Inflammatory macrophage treated with lipopolysaccharide for 4 hours (primary cell): ENCODE measurements around the gene MAP2K2.
"Not testable (repeated sequence)": the region's sequence is repeated elsewhere in the genome, so short reads cannot be mapped to it uniquely, and the experiment has no call there.

ENCODE experiments used
- DNase-seq: peaks from one replicate; pipeline ENCODE4 v3.0.0-alpha.2; 2020

MAP2K2 gene

DNA sequence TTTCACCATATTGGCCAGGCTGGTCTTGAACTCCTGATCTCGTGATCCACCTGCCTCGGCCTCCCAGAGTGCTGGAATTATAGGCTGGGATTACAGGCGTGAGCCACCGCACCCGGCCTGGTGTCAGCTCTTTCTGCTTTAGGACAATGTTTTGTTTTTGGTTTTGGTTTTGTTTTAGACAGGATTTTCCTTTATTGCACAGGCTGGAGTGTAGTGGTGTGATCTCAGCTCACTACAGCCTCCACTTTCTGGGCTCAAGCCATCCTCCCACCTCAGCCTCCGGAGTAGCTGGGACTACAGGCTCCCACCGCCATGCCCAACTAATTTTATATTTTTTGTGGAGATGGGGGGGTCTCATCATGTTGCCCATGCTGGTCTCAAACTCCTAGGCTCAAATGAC, 5.1 kb upstream of the MAP2K2 start:
- DNase-seq = peak; percentile 89

GRCh38 chr19:4127322-4127721, 3.4 kb upstream of the MAP2K2 start:
- DNase-seq = not testable (repeated sequence)

DNA sequence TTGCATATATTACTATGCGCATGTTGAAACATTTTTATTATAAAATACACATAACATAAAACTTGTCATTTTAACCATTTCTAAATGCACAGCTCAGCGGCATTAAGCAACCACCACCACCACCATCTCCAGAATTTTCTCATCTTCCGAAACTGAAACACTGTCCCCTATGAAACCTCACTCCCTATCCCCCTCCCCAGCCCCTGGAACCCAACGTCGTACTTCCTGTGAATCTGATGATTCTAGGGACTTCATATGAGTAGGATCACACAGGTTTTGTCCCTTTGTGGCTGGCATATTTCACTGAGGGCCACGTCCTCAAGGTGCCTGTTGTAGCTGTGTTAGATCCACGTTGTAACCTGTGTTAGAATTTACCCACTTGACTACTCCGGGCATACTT, 716 bp upstream of the MAP2K2 start:
- peak; percentile 29 for DNase-seq

DNA sequence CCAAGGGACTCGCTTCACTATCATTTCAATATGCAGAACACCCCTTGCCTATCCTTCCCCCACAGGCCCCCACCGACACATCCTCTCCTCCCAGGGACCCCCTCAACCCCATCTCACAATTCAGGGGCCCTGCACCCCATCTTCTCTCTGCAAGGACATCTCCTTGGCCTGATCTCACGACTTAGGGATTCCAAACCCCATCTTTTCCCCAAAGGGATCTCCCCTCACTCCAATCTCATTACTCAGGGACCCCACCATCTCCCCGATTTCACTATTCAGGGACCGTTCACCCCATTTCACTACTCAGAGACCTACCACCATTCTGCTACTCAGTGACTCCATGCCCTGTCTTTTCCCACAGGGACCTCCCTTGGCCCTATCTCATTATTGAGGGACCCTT, 1.4 kb downstream of the MAP2K2 start:
- DNase-seq = no peak

GRCh38 chr19:4121815-4122214, 2.1 kb downstream of the MAP2K2 start:
- DNase-seq = no peak

DNA sequence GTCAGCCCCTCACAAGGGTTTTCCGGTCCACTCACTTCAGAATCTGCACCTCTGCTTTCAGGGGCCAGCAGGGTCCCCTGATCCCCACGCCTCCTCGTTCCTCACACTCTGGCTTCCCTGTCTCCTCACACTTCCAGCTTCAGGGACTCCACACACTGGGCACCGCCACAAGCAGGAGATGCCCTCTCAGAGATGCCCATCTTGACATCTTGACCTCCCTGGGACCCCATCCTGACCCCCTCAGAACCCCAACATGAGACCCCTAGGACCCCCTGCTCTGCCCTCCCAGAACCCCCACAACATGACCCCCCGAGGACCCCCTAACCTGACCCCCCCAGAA, 2.7 kb downstream of the MAP2K2 start:
- DNase-seq = no peak

GRCh38 chr19:4120559-4121272, 3.2 kb downstream of the MAP2K2 start:
- no peak for DNase-seq

DNA sequence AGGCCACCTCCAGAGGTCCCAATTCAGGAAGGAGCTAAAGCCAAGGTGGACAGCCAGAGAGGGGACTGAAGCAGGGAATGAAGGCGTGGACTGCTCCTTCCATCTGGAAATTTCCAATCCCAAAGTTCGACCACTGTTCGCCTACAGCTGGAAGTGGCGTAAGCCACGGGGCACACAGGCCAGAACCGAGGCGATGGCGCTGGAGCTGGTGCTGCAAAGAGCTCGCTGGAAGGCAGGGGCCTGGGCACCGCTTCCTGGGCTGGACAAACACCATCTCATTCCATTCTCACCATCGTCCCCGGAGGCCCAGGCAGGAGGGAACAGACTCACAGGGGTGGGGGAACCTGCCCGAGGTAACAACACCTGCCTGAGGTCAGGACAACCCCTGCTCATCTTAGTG, 4.2 kb downstream of the MAP2K2 start:
- no peak for DNase-seq

DNA sequence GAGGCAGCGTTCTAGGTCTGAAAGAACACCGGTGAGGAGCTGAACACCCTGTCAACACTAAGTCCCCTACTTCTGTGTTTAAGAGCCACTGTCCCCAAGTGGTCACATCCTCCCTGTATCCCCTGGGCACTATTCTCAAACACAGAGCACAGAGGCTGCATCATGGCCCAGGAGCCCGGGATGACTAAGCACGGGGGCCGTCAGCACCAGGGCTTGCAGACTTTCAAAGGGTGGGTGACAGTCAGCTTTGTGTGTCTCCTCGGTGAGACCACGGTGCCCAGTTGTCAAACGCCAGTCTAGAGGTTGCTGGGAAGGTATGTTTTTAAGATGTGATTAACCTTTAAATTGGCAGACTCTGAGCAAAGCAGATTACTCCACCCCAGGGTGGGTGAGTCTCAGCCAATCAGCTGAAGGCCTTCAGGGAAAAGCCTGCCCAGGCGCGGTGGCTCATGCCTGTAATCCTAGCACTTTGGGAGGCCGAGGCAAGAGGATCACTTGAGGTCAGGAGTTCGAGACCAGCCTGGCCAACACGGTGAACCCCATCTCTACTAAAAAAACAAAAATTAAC, 8.0 kb downstream of the MAP2K2 start:
- no peak for DNase-seq

- peak; percentile 60 for DNase-seq
Measured at GRCh38 chr19:4115050-4115817, 8.7 kb downstream of the MAP2K2 start.

GRCh38 chr19:4114181-4114580, 9.7 kb downstream of the MAP2K2 start:
- DNase-seq = no peak

DNA sequence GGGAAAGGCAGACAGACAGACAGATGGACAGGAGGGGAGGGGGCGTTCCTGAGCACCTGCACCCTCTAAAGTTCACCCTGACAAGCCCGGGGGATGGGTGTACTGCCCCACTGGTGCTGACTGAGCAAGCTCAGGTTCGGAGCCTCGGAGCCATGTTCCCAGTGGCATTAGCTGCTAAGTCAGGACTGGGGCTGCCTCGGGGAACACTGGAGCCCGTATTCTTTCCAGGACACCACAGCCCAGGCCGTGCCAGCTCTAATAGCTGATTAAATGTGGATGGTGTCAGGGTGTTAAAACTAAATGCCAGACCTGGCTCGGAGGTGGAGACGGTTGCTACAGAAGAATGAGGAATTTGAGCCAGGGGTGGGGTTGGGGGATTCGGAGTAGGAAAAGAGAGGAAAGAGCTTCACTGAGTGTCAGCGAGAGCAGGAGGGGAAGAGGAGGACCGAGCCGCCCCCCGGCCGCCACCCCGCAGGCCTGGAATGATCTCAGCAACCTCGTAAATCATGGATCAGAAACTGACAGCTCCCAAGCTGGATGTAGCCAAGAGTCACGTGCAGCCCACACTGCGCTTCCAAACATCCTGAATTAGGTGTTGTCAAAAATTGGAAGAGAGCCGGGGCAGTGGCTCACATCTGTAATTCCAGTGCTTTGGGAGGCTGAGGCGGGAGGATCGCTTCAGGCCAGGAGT, 10.4 kb downstream of the MAP2K2 start:
- DNase-seq = no peak

DNA sequence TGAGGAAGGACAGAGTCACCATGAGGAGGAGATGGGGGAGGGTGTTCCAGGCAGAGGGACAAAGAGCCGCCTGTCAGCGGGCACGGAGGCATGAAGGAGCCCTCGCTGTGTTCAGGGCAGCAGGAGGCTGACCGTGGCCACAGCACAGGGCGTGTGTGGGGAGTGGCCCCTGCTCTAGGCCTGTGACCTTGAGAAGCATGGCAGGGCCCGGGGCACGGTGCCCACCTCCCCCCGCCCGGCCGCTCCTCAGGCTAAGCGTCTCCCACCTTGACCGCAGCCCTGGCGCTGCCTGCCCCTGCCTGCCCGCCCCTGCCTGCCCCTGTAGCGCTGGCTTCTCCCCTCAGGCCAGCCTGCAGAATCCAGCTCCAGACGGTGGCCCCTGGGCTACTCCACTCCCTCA, 11.6 kb downstream of the MAP2K2 start:
- DNase-seq = no peak

DNA sequence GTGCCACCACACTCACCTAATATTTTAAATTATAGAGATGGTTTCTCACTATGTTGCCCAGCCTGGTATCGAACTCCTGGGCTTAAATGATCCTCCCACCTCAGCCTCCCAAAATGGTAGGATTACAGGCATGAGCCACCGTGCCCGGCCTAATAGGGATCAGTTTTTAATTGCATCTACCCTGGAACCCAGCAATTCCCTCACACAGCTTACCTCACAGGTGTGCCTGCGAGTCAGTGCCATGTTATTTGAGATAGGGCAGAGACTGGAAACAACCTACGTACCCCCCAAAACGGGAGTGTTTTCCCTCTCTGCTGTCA, 14.3 kb downstream of the MAP2K2 start:
- no peak for DNase-seq

- peak; percentile 12 for DNase-seq
Measured at GRCh38 chr19:4108767-4109625, 14.9 kb downstream of the MAP2K2 start.

DNA sequence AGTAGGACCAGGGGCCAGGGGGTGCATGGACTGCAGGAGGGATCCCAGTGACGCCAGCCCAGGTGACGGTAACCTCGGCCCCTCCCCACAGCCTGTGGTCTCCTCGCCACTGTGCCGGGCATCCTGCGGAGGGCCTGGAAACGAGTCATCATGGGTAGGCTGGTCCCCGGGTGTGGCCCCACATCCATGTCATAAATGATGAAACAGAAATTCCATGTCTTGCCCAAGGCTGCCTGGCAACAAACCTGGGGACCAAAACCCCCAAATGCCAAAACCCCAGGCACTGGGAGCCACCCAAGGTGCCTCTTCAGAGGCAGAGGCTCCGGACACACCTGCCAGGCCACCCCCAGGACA, 20.9 kb downstream of the MAP2K2 start:
- DNase-seq = peak; percentile 57

DNA sequence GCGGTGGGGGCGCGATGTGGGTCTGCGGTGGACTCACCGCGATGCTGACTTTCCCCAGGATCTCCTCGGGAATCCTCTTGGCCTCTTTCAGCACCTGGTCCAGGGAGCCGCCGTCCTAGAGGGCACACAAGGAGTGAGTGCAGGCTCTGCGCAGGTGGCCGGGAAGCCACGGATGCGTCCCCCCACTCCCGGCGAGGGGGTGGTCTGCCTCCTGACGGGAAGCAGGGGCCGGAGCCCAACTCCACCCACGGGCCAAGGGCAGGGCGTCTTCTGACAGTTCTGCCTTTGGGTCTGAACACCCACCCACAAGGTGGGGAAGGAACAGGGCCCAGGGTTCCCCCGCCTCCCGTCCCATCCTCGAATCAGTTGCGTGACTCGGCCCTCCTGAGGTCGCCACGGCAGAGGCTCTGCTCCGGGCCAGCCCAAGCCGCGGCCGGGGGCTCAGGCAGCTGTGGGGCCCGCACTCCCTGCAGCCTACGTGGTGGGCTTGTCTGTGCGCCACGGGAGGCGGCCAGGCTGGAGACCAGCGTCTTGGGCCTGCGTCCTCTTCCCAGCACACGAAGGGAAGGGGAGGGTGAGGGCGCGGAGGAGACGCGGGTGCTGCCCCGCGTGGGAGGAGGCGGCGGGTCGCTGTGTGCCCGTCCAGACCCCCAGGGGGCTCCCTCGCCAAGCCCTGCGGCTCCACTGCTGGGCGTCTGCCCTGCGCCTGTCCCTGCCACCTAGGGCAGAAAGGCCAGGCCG, 21.4 kb downstream of the MAP2K2 start:
- no peak for DNase-seq

DNA sequence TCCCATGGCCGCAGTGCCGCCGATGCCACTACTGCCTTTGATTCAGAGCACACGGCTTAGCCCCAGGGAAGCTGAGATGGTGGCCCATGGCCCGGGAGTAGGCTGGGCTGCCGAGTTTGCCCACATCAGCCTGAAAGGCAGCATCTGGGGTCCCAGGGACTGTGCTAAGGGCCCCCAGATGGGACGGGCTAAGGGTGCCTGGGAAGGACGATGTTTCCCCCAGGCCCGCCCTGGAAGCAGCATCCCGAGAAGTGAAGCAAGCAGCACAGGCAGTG, 22.5 kb downstream of the MAP2K2 start:
- DNase-seq = no peak

GRCh38 chr19:4100647-4101495, 23.1 kb downstream of the MAP2K2 start:
- DNase-seq = no peak

DNA sequence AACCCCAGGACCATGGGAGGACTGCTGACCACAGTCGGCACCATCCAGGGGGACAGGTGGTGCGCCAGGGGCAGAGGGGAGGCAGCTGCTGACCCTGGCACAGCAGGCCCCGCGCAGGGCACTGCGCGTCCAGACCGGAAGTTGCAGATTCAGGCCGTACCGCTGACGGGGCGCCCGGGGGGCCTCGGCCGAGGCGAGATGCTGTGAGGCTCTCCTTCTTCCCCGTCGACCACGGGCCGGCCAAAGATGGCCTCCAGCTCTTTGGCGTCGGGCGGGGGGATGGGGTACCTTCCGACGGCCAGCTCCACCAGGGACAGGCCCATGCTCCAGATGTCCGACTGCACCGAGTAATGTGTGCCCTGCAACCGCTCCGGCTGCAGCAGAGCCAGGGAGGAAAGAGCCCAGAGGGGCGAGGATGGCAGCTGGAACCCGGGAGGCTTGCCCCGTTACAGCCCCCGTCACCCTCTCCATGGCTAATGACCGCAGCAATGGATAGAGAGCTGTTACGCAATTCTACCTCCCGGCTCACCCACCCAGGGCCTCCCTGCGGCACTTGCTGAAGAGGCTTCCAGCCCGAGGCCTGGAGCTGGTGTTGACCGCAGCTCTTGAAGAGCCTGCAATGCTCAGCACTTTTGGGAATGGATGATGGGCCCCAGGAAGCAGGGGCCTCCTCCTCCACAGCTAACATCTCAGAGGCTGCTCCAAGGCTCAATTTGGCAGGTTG, 24.7 kb downstream of the MAP2K2 start:
- no peak for DNase-seq

- no peak for DNase-seq
Measured at GRCh38 chr19:4098493-4098892, 25.4 kb downstream of the MAP2K2 start.
